Astrocyte of the spinal cord (primary cell): Measurements from ENCODE around the gene HYAL2.

Experiments used
- DNase-seq: peaks from one replicate; pipeline ENCODE4 v3.0.0; 2011; ENCODE audit warnings: low read depth, low spot score
- H3K4me3 ChIP-seq: 2 replicates; pipeline ENCODE4 v1.5.1; 2011; ENCODE audit warnings: low read depth, mild to moderate bottlenecking, low read length, moderate library complexity
- in situ Hi-C: cut with HindIII; loops from 2 replicates; pipeline ENCODE4 v1.10.0; 2017; ENCODE audit warnings: low sequenced_read_pairs
- TF ChIP-seq, protein P1 (sequence below): IDR thresholded peaks from 2 replicates; pipeline ENCODE4 v1.5.1; 2012; ENCODE audit warnings: low read depth, mild to moderate bottlenecking, low read length, inconsistent platforms

HYAL2 gene

DNA sequence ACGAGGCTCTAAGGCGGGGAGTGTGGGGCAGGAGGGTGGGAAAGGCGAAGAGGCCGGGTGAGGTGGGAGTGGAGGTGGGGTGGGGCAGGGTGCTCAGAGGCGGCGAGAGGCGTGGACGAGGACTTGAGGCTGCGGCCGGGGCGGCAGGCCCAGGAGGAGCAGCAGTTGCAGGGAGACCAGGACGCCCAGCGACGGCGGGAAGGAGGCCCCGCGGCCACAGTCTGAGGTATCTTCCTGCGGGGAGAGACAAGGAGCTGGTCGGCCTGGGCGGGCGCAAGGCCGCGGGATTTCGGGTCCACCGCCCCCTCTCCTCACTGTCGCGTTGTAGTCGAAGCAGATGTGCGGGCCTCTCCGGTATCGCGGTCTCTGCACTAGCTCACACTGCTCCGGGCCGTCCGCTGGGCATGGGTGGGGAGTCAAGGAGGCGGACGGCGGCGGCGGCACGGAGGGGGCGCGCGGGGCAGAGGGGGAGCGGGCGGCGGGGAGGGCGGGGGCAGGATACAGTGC, 42.1 kb upstream of the HYAL2 start:
- TF ChIP-seq, protein P1, sequence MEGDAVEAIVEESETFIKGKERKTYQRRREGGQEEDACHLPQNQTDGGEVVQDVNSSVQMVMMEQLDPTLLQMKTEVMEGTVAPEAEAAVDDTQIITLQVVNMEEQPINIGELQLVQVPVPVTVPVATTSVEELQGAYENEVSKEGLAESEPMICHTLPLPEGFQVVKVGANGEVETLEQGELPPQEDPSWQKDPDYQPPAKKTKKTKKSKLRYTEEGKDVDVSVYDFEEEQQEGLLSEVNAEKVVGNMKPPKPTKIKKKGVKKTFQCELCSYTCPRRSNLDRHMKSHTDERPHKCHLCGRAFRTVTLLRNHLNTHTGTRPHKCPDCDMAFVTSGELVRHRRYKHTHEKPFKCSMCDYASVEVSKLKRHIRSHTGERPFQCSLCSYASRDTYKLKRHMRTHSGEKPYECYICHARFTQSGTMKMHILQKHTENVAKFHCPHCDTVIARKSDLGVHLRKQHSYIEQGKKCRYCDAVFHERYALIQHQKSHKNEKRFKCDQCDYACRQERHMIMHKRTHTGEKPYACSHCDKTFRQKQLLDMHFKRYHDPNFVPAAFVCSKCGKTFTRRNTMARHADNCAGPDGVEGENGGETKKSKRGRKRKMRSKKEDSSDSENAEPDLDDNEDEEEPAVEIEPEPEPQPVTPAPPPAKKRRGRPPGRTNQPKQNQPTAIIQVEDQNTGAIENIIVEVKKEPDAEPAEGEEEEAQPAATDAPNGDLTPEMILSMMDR = no peak
- DNase-seq = no peak
- H3K4me3 ChIP-seq = peak overlapping the region; percentile 31
- in situ Hi-C loops = no loop called here

GRCh38 chr3:50359760-50360110, 37.2 kb upstream of the HYAL2 start:
- no peak for DNase-seq
- in situ Hi-C loops = no loop called here
- TF ChIP-seq, protein P1 = no peak
- H3K4me3 ChIP-seq = peak overlapping the region; percentile 88

GRCh38 chr3:50358911-50359759, 36.6 kb upstream of the HYAL2 start, which contains the start of gene TMEM115:
TMEM115 (minus strand) TSS chr3:50359521; CDS start chr3:50359063, 458 bp downstream.
- in situ Hi-C loops = no loop called here
- peak within 1 kb of the TSS; percentile 88 for H3K4me3 ChIP-seq
- peak; percentile 98 for DNase-seq
- TF ChIP-seq, protein P1 = no peak

- TF ChIP-seq, protein P1 = no peak
- peak overlapping the region; percentile 88 for H3K4me3 ChIP-seq
- DNase-seq = no peak
- in situ Hi-C loops = no loop called here
Measured at GRCh38 chr3:50358355-50358910, 35.9 kb upstream of the HYAL2 start.

- in situ Hi-C loops = no loop called here
- no peak for DNase-seq
- H3K4me3 ChIP-seq = peak overlapping the region; percentile 88
- TF ChIP-seq, protein P1 = no peak
Measured at GRCh38 chr3:50357481-50357880, 34.9 kb upstream of the HYAL2 start.

GRCh38 chr3:50356553-50356952, 34.0 kb upstream of the HYAL2 start:
- TF ChIP-seq, protein P1 = no peak
- in situ Hi-C loops = no loop called here

More at GRCh38 chr3:50356553-50356952, 34.0 kb upstream of the HYAL2 start:
- peak overlapping the region; percentile 88 for H3K4me3 ChIP-seq
- no peak for DNase-seq
